HCT116 (cell line): Measurements from ENCODE around the gene MAP4K1.

ENCODE experiments used
- ATF3 ChIP-seq: IDR thresholded peaks from 2 replicates; pipeline ENCODE4 v1.6.1; 2012
- CBX3 ChIP-seq: IDR thresholded peaks from 2 replicates; pipeline ENCODE4 v1.6.1; 2012; ENCODE audit warnings: low read depth
- CEBPB ChIP-seq: IDR thresholded peaks from 2 replicates; pipeline ENCODE4 v1.6.1; 2012; ENCODE audit warnings: low read depth
- CTCF ChIP-seq, 3 experiments: fragments of 200-600 bp in 1 of 3; sonication (generic) in 1 of 3; IDR thresholded peaks in 2 of 3; conservative IDR thresholded peaks in 1 of 3; 2 replicates each; pipeline ENCODE4 v1.5.1; 2012 to 2017; ENCODE audit warnings: low read depth in 2 of 3, low read length in 2 of 3, antibody characterized with exemption in 1 of 3, borderline replicate concordance in 1 of 3, control low read depth in 1 of 3, mild to moderate bottlenecking in 1 of 3, mixed read lengths in 1 of 3, mixed run types in 1 of 3, moderate library complexity in 1 of 3; ENCODE audit not compliant: insufficient read depth in 1 of 3
- EZH2 ChIP-seq: fragments of 200-600 bp; sonication (generic); IDR thresholded peaks from 2 replicates; pipeline ENCODE4 v1.6.1; 2017; ENCODE audit warnings: antibody characterized with exemption, mixed run types
- JUND ChIP-seq: IDR thresholded peaks from 2 replicates; pipeline ENCODE4 v1.6.1; 2012
- MAX ChIP-seq: IDR thresholded peaks from 2 replicates; pipeline ENCODE4 v1.6.1; 2012
- POLR2A ChIP-seq: IDR thresholded peaks from 2 replicates; pipeline ENCODE4 v1.7.0; 2011; ENCODE audit warnings: borderline replicate concordance; ENCODE audit not compliant: insufficient read depth, insufficient read length; ENCODE audit errors: extremely low read depth
- POLR2AphosphoS5 ChIP-seq: IDR thresholded peaks from 2 replicates; pipeline ENCODE4 v1.6.1; 2011; ENCODE audit warnings: mild to moderate bottlenecking, low read depth, low read length, moderate library complexity
- RAD21 ChIP-seq: IDR thresholded peaks from 2 replicates; pipeline ENCODE4 v1.6.1; 2012; ENCODE audit warnings: low read depth, mild to moderate bottlenecking
- SIN3A ChIP-seq: IDR thresholded peaks from 2 replicates; pipeline ENCODE4 v1.6.1; 2012; ENCODE audit warnings: low read depth
- SP1 ChIP-seq: IDR thresholded peaks from 2 replicates; pipeline ENCODE4 v1.6.1; 2012; ENCODE audit warnings: low read depth
- ZFX ChIP-seq: fragments of 450-650 bp; IDR thresholded peaks from 2 replicates; pipeline ENCODE4 v1.6.1; 2017
- ZNF274 ChIP-seq: fragments of 200-500 bp; sonication (Bioruptor generic); IDR thresholded peaks from 2 replicates; pipeline ENCODE4 v1.6.1; 2014; ENCODE audit warnings: mild to moderate bottlenecking, low read depth, low read length, inconsistent platforms

GRCh38 chr19:38563475-38563874 lies 54.3 kb downstream of the MAP4K1 start:
- TF ChIP-seq POLR2A (no peak), CTCF (IDR thresholded peaks at IDR 0.05 in 2 of 3, conservative IDR thresholded peaks at IDR 0.05 in 1 of 3; ENCODE audit: borderline replicate concordance in 1 of 3, insufficient read depth in 1 of 3, low read depth in 2 of 3, low read length in 2 of 3) (no peak), SIN3A (no peak), EZH2 (no peak), SP1 (no peak), CBX3 (no peak), ATF3 (no peak), RAD21 (no peak), POLR2AphosphoS5 (no peak), ZFX (no peak), MAX (no peak), JUND (no peak), ZNF274 (no peak), CEBPB (no peak)
